Raji (cell line): ENCODE results near the gene ELAC2.

ENCODE experiments used
- POLR2A ChIP-seq: IDR thresholded peaks from 2 replicates; pipeline ENCODE4 v1.6.1; 2011; ENCODE audit warnings: low read depth, low read length, control low read depth; ENCODE audit not compliant: insufficient read depth

The ELAC2 gene

GRCh38 chr17:13000561-13000960 lies 17.3 kb downstream of the ELAC2 start:
- no peak for TF ChIP-seq POLR2A

GRCh38 chr17:12998874-12999273 lies 19.0 kb downstream of the ELAC2 start:
- TF ChIP-seq POLR2A, result no peak

- no peak for TF ChIP-seq POLR2A
These were observed 19.4 kb downstream of the ELAC2 start for GRCh38 chr17:12998461-12998860.

- TF ChIP-seq POLR2A, result no peak
These were observed 20.9 kb downstream of the ELAC2 start for GRCh38 chr17:12996941-12997340.

- TF ChIP-seq POLR2A, result no peak
These were observed 21.5 kb downstream of the ELAC2 start for GRCh38 chr17:12996357-12996756.

GRCh38 chr17:12995896-12996295 lies 21.9 kb downstream of the ELAC2 start:
- no peak for TF ChIP-seq POLR2A

- no peak for TF ChIP-seq POLR2A
These were observed 22.5 kb downstream of the ELAC2 start for GRCh38 chr17:12995106-12995895.

GRCh38 chr17:12994341-12995074 lies 23.3 kb downstream of the ELAC2 start:
- no peak for TF ChIP-seq POLR2A

GRCh38 chr17:12993631-12994030 lies 24.2 kb downstream of the ELAC2 start:
- TF ChIP-seq POLR2A, result no peak

GRCh38 chr17:12992676-12993075 lies 25.2 kb downstream of the ELAC2 start:
- TF ChIP-seq POLR2A, result no peak

- no peak for TF ChIP-seq POLR2A
These were observed 26.9 kb downstream of the ELAC2 start for GRCh38 chr17:12990926-12991325.

GRCh38 chr17:12990041-12990808 lies 27.6 kb downstream of the ELAC2 start:
- no peak for TF ChIP-seq POLR2A

GRCh38 chr17:12987120-12987519 lies 30.7 kb downstream of the ELAC2 start:
- no peak for TF ChIP-seq POLR2A

GRCh38 chr17:12985431-12986293 lies 32.2 kb downstream of the ELAC2 start:
- no peak for TF ChIP-seq POLR2A
